Fibroblast of pulmonary artery (primary cell): Measurements from ENCODE around the gene ARF5.
A peak's percentile ranks its signal among the peaks of the same experiment; 100 is the strongest.
"Not testable (repeated sequence)": the region's sequence is repeated elsewhere in the genome, so short reads cannot be mapped to it uniquely, and the experiment has no call there.

Source experiments
- DNase-seq: peaks from one replicate; pipeline ENCODE4 v3.0.0-alpha.2; 2010; ENCODE audit warnings: low read depth
- H3K4me3 ChIP-seq: replicated peaks from 2 replicates; pipeline ENCODE4 v1.5.1; 2011; ENCODE audit warnings: low read depth, mild to moderate bottlenecking, control low read depth, low read length, moderate library complexity
- TF ChIP-seq, protein P1 (sequence below): IDR thresholded peaks from 2 replicates; pipeline ENCODE4 v1.5.1; 2011; ENCODE audit warnings: mild to moderate bottlenecking, control low read depth, low read length, inconsistent platforms; ENCODE audit errors: missing control alignments

The ARF5 gene

DNA sequence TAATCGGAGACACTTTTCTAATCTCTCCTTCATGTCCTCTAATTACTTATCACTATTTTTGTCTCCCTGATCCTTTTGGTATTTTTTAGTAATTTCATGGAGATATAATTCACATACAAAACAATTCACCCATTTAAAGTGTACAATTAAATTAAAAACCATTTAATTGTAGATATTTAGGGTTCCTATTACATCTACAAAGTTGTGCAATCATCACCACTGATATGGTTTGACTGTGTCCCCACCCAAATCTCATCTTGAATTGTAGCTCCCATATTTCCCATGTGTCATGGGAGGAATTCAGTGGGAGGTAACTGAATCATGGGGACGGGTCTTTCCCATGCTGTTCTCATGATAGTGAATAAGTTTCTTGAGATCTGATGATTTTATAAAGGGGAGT lies 31.8 kb upstream of the ARF5 start:
- DNase-seq: no peak
- TF ChIP-seq, protein P1, sequence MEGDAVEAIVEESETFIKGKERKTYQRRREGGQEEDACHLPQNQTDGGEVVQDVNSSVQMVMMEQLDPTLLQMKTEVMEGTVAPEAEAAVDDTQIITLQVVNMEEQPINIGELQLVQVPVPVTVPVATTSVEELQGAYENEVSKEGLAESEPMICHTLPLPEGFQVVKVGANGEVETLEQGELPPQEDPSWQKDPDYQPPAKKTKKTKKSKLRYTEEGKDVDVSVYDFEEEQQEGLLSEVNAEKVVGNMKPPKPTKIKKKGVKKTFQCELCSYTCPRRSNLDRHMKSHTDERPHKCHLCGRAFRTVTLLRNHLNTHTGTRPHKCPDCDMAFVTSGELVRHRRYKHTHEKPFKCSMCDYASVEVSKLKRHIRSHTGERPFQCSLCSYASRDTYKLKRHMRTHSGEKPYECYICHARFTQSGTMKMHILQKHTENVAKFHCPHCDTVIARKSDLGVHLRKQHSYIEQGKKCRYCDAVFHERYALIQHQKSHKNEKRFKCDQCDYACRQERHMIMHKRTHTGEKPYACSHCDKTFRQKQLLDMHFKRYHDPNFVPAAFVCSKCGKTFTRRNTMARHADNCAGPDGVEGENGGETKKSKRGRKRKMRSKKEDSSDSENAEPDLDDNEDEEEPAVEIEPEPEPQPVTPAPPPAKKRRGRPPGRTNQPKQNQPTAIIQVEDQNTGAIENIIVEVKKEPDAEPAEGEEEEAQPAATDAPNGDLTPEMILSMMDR: no peak

DNA sequence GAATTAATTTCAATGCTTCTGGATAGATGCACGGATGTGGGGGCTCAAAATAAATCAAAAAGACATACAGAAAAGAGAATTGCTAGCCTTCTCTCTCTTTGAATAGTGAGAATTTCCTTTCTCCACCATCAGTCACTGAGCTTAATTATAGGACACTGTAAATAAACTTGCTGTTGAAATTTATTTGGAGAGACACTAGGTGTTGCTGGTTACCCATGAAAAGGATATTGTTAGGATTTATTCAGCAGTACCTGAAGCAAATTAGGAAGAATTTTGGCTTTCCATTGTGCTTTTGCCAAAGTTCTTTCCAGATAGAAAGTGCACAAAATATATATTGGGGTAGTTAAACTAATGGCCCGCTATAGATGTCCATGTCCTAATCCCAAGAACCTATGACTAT lies 30.4 kb upstream of the ARF5 start:
- no peak for DNase-seq
- TF ChIP-seq, protein P1: no peak
- H3K4me3 ChIP-seq: no peak overlapping the region

More for the DNA sequence above, 31.8 kb upstream of the ARF5 start:
- H3K4me3 ChIP-seq: no peak overlapping the region

DNA sequence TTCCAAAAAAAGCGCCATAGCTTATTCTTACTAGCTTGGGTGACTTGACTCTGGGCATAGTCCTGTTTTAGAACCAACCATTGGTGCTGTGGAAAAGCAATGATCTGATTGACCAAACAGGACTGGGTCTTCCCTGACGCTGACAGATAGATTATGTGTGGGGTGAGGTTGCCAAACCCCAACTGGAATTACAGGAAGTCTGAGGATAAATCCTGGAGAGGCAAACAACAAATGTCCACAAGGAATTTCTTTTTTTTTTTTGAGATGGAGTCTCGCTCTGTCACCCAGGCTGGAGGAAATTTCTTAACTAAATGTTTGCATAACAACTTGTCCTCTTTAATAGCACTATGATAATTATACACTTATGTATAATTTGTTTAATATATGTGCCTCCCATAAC lies 22.0 kb upstream of the ARF5 start:
- H3K4me3 ChIP-seq: no peak overlapping the region
- TF ChIP-seq, protein P1: no peak
- no peak for DNase-seq

DNA sequence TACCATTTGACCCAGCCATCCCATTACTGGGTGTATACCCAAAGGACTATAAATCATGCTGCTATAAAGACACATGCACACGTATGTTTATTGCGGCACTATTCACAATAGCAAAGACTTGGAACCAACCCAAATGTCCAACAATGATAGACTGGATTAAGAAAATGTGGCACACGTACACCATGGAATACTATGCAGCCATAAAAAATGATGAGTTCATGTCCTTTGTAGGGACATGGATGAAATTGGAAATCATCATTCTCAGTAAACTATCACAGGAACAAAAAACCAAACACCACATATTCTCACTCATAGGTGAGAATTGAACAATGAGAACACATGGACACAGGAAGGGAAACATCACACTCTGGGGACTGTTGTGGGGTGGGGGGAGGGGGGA lies 20.2 kb upstream of the ARF5 start:
- H3K4me3 ChIP-seq, DNase-seq: not testable (repeated sequence)

DNA sequence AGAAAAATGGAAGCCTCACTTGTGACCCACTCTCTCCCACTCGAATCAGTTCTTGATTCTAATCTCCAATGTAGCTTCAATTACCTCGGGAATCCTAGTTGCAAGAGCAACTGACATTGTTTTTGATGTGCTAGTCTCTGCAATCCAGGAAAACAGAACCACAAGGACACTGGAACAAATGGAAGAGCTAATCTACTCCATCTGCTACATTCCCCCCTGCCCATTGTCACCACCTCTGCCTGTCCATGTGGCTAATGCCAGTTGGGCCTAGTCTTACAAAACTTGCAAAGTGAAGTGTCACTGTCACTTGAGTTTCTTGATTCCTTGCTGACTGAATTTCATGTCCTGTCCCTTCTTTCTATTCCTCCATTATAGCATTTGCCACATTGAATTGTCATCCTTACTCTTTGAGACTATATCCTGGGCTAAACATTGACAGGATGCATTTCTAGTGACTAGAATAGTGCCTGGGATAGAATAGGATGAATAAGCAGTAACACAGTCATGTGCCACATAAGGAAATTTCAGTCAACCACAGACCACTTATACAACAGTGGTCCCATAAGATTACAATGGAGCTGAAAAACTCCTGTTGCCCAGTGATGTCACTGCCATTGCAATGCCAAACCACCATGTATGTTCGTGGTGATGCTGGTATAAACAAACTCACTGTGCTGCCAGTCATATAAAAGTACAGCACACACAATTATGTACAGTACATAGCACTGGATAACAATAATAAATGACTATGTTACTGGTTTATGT lies 16.3 kb upstream of the ARF5 start:
- TF ChIP-seq, protein P1: no peak
- no peak overlapping the region for H3K4me3 ChIP-seq
- DNase-seq: no peak

DNA sequence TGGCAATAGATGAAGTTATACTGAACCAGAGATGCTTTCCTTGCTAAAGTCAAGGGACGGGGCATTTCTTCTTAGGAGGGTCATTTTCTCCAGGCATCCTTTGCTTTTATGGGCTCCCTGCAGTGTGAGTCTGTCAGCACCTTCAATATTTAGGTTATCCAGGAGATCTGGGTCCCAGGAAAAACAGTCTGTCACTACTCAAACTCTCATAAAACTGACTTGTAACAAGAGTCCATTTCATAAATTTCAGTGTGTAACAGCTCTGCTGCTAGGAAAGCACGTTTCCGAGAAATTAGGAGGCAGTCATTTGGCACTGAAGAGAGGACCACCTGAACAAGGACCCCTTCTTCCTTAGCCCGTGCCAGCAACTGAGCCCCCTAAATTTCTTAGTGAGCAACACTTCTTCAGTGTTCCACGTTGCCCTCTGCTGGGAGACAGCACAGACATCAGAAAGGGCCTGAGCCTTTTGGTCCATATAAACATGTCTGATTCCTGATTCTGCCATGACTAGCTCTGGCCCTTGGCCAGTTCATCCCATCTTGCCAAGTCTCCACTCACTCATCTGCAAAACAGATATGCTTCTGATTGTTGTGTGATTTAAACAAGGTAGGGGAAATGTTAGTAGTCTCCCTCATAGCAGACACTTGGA lies 10.1 kb upstream of the ARF5 start:
- TF ChIP-seq, protein P1: peak; percentile 35
- no peak overlapping the region for H3K4me3 ChIP-seq
- DNase-seq: peak; percentile 33

DNA sequence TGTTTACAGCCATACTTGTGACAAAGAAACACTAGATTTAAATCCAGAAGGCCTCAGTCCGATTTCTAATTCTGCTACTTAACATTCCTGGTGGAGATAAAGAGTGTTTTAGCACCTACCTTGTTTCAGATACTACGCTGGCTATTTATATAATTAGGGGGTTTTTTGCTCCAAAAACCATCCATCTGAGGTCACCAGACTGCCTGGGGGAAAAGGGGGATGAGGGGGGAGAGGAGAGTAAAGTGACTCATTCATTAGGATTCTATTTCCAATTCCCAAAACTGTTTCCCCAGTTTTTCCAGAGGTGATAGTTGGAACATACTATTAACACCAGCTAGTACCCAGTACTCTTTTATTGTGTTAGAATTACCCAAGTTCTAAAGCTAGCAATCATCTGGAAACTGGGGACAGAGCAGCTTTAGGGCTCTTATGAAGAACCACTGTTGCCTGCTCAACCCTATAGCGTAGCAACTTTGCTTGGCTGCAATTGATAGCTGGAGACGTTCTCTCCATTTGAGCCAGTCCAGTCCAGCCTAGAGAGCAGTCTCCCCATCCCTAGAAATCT lies 9.4 kb upstream of the ARF5 start:
- H3K4me3 ChIP-seq: no peak overlapping the region
- DNase-seq: no peak
- TF ChIP-seq, protein P1: no peak
